Measurements from ENCODE around the gene NCKAP5.

NCKAP5 gene

DNA sequence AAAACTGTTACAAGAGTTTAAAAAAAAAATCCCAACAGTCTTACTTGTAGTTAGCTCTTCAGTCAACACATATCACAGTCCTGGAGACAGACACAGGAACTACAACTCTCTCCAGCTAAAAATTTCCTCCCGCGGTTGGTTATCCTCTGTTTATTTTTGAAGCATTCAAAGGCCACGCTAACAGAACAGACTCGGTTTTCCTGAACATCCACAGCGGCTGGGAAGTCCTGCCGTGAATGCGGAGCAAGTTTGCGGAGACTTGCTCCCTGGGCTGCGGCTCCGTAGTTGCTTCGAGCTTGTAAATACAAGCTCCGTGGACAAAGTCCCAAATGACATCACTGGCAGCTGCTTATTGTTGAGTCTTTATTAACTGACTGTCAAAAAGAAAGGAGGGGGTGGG, at the start of gene NCKAP5:
Gene NCKAP5, minus strand, starts transcription at position 292 of the 400 bp plus-strand sequence. CDS start 50,937 bp downstream, outside the sequence.
- Histone ChIP-seq H3K4me1 (ENCODE audit: control insufficient read depth in 2 of 2, insufficient read depth in 2 of 2, low read length in 2 of 2) (peaks cover 0 to 10% of the 10 kb centered on the region in 2 donors), H3K27ac (ENCODE audit: low read depth in 2 of 2, low read length in 2 of 2) (peak within 1 kb of the TSS; percentile 16 to 56), H3K4me3 (ENCODE audit: low read length in 2 of 2) (peak within 1 kb of the TSS; percentile 33 to 53), H3K9ac (ENCODE audit: low read depth in 1 of 2, low read length in 2 of 2) (peak within 1 kb of the TSS in 1 of 2 donors; percentile 59), H3K36me3 (ENCODE audit: control insufficient read depth in 2 of 2, insufficient read depth in 2 of 2, low read length in 2 of 2) (no peaks in the 10 kb centered on the region), H3K9me3 (ENCODE audit: control insufficient read depth in 2 of 2, low read length in 2 of 2) (no peaks in the 10 kb centered on the region), H3K27me3 (ENCODE audit: control insufficient read depth in 2 of 2, insufficient read depth in 2 of 2, low read length in 2 of 2) (no peaks in the 10 kb centered on the region)

- no peaks in the 10 kb centered on the region for H3K4me1 ChIP-seq (ENCODE audit: control insufficient read depth in 2 of 2, insufficient read depth in 2 of 2, low read length in 2 of 2)
- H3K9me3 ChIP-seq (ENCODE audit: control insufficient read depth in 2 of 2, low read length in 2 of 2): no peaks in the 10 kb centered on the region
- no peaks in the 10 kb centered on the region for H3K36me3 ChIP-seq (ENCODE audit: control insufficient read depth in 2 of 2, insufficient read depth in 2 of 2, low read length in 2 of 2)
- no peaks in the 10 kb centered on the region for H3K27me3 ChIP-seq (ENCODE audit: control insufficient read depth in 2 of 2, insufficient read depth in 2 of 2, low read length in 2 of 2)
- no peak overlapping the region for H3K9ac ChIP-seq (ENCODE audit: low read depth in 1 of 2, low read length in 2 of 2)
- no peak overlapping the region for H3K27ac ChIP-seq (ENCODE audit: low read depth in 2 of 2, low read length in 2 of 2)
- H3K4me3 ChIP-seq (ENCODE audit: low read length in 2 of 2): no peak overlapping the region
Observed at GRCh38 chr2:133609664-133610063, 41.4 kb upstream of the NCKAP5 start.

GRCh38 chr2:133608291-133608690, 40.0 kb upstream of the NCKAP5 start:
- Histone ChIP-seq H3K4me1 (ENCODE audit: control insufficient read depth in 2 of 2, insufficient read depth in 2 of 2, low read length in 2 of 2) (no peaks in the 10 kb centered on the region), H3K9ac (ENCODE audit: low read depth in 1 of 2, low read length in 2 of 2) (no peak overlapping the region), H3K4me3 (ENCODE audit: low read length in 2 of 2) (no peak overlapping the region), H3K9me3 (ENCODE audit: control insufficient read depth in 2 of 2, low read length in 2 of 2) (no peaks in the 10 kb centered on the region), H3K27ac (ENCODE audit: low read depth in 2 of 2, low read length in 2 of 2) (no peak overlapping the region), H3K27me3 (ENCODE audit: control insufficient read depth in 2 of 2, insufficient read depth in 2 of 2, low read length in 2 of 2) (no peaks in the 10 kb centered on the region), H3K36me3 (ENCODE audit: control insufficient read depth in 2 of 2, insufficient read depth in 2 of 2, low read length in 2 of 2) (no peaks in the 10 kb centered on the region)

GRCh38 chr2:133607679-133608078, 39.4 kb upstream of the NCKAP5 start:
- no peaks in the 10 kb centered on the region for H3K27me3 ChIP-seq (ENCODE audit: control insufficient read depth in 2 of 2, insufficient read depth in 2 of 2, low read length in 2 of 2)
- H3K9ac ChIP-seq (ENCODE audit: low read depth in 1 of 2, low read length in 2 of 2): no peak overlapping the region
- H3K4me3 ChIP-seq (ENCODE audit: low read length in 2 of 2): no peak overlapping the region
- no peaks in the 10 kb centered on the region for H3K9me3 ChIP-seq (ENCODE audit: control insufficient read depth in 2 of 2, low read length in 2 of 2)
- no peaks in the 10 kb centered on the region for H3K36me3 ChIP-seq (ENCODE audit: control insufficient read depth in 2 of 2, insufficient read depth in 2 of 2, low read length in 2 of 2)
- H3K4me1 ChIP-seq (ENCODE audit: control insufficient read depth in 2 of 2, insufficient read depth in 2 of 2, low read length in 2 of 2): no peaks in the 10 kb centered on the region
- H3K27ac ChIP-seq (ENCODE audit: low read depth in 2 of 2, low read length in 2 of 2): no peak overlapping the region

- no peak overlapping the region for H3K9ac ChIP-seq (ENCODE audit: low read depth in 1 of 2, low read length in 2 of 2)
- no peaks in the 10 kb centered on the region for H3K36me3 ChIP-seq (ENCODE audit: control insufficient read depth in 2 of 2, insufficient read depth in 2 of 2, low read length in 2 of 2)
- no peaks in the 10 kb centered on the region for H3K4me1 ChIP-seq (ENCODE audit: control insufficient read depth in 2 of 2, insufficient read depth in 2 of 2, low read length in 2 of 2)
- no peaks in the 10 kb centered on the region for H3K27me3 ChIP-seq (ENCODE audit: control insufficient read depth in 2 of 2, insufficient read depth in 2 of 2, low read length in 2 of 2)
- no peaks in the 10 kb centered on the region for H3K9me3 ChIP-seq (ENCODE audit: control insufficient read depth in 2 of 2, low read length in 2 of 2)
- no peak overlapping the region for H3K4me3 ChIP-seq (ENCODE audit: low read length in 2 of 2)
- H3K27ac ChIP-seq (ENCODE audit: low read depth in 2 of 2, low read length in 2 of 2): no peak overlapping the region
Observed at GRCh38 chr2:133606616-133607015, 38.4 kb upstream of the NCKAP5 start.

GRCh38 chr2:133605766-133606137, 37.5 kb upstream of the NCKAP5 start:
- Histone ChIP-seq H3K27ac (ENCODE audit: low read depth in 2 of 2, low read length in 2 of 2) (no peak overlapping the region), H3K27me3 (ENCODE audit: control insufficient read depth in 2 of 2, insufficient read depth in 2 of 2, low read length in 2 of 2) (no peaks in the 10 kb centered on the region), H3K9ac (ENCODE audit: low read depth in 1 of 2, low read length in 2 of 2) (no peak overlapping the region), H3K36me3 (ENCODE audit: control insufficient read depth in 2 of 2, insufficient read depth in 2 of 2, low read length in 2 of 2) (no peaks in the 10 kb centered on the region), H3K4me3 (ENCODE audit: low read length in 2 of 2) (no peak overlapping the region), H3K9me3 (ENCODE audit: control insufficient read depth in 2 of 2, low read length in 2 of 2) (no peaks in the 10 kb centered on the region), H3K4me1 (ENCODE audit: control insufficient read depth in 2 of 2, insufficient read depth in 2 of 2, low read length in 2 of 2) (no peaks in the 10 kb centered on the region)

DNA sequence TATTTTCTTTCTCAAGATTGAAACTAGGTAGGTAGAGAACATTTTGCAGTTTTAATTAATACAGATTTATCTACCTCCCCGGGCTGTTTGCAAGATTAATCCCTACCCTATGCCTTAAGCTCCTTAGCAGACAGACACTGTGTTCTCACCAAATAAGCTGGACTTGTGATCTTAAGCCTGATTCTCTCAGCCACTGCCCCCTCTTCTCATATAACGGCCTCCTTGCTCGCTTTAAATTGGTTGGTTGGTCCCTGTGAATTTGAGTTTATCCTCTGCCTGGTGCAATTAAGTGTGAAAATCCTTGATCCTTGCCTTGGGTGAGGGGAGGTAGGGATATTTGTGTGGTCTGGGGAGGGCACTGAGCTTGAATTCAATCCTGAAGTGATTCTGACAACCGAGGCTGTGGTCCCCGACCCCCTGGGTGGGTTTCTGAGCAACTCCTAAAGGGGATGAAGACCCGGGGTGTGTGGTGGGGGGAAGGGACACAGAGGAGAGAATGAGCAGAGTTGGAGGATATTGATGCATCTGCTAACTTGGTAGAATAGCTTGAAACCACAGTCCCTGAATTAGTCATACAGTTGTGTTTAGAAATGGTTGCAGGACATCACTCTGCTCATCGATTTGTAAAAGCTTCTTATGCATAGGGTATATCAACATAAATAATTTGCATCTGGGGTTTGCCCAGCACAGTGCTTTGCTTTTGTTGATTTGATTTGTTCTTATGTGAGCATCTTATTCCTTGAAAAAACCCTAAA, 36.9 kb upstream of the NCKAP5 start:
- no peak overlapping the region for H3K9ac ChIP-seq (ENCODE audit: low read depth in 1 of 2, low read length in 2 of 2)
- no peak overlapping the region for H3K27ac ChIP-seq (ENCODE audit: low read depth in 2 of 2, low read length in 2 of 2)
- no peaks in the 10 kb centered on the region for H3K36me3 ChIP-seq (ENCODE audit: control insufficient read depth in 2 of 2, insufficient read depth in 2 of 2, low read length in 2 of 2)
- no peaks in the 10 kb centered on the region for H3K27me3 ChIP-seq (ENCODE audit: control insufficient read depth in 2 of 2, insufficient read depth in 2 of 2, low read length in 2 of 2)
- no peaks in the 10 kb centered on the region for H3K4me1 ChIP-seq (ENCODE audit: control insufficient read depth in 2 of 2, insufficient read depth in 2 of 2, low read length in 2 of 2)
- H3K9me3 ChIP-seq (ENCODE audit: control insufficient read depth in 2 of 2, low read length in 2 of 2): no peaks in the 10 kb centered on the region
- no peak overlapping the region for H3K4me3 ChIP-seq (ENCODE audit: low read length in 2 of 2)

- Histone ChIP-seq H3K36me3 (ENCODE audit: control insufficient read depth in 2 of 2, insufficient read depth in 2 of 2, low read length in 2 of 2) (no peaks in the 10 kb centered on the region), H3K4me1 (ENCODE audit: control insufficient read depth in 2 of 2, insufficient read depth in 2 of 2, low read length in 2 of 2) (no peaks in the 10 kb centered on the region), H3K9ac (ENCODE audit: low read depth in 1 of 2, low read length in 2 of 2) (no peak overlapping the region), H3K9me3 (ENCODE audit: control insufficient read depth in 2 of 2, low read length in 2 of 2) (no peaks in the 10 kb centered on the region), H3K27ac (ENCODE audit: low read depth in 2 of 2, low read length in 2 of 2) (no peak overlapping the region), H3K27me3 (ENCODE audit: control insufficient read depth in 2 of 2, insufficient read depth in 2 of 2, low read length in 2 of 2) (no peaks in the 10 kb centered on the region), H3K4me3 (ENCODE audit: low read length in 2 of 2) (no peak overlapping the region)
Observed at GRCh38 chr2:133603109-133603508, 34.8 kb upstream of the NCKAP5 start.

- H3K9ac ChIP-seq (ENCODE audit: low read depth in 1 of 2, low read length in 2 of 2): no peak overlapping the region
- no peak overlapping the region for H3K4me3 ChIP-seq (ENCODE audit: low read length in 2 of 2)
- no peaks in the 10 kb centered on the region for H3K27me3 ChIP-seq (ENCODE audit: control insufficient read depth in 2 of 2, insufficient read depth in 2 of 2, low read length in 2 of 2)
- H3K4me1 ChIP-seq (ENCODE audit: control insufficient read depth in 2 of 2, insufficient read depth in 2 of 2, low read length in 2 of 2): no peaks in the 10 kb centered on the region
- no peaks in the 10 kb centered on the region for H3K36me3 ChIP-seq (ENCODE audit: control insufficient read depth in 2 of 2, insufficient read depth in 2 of 2, low read length in 2 of 2)
- H3K27ac ChIP-seq (ENCODE audit: low read depth in 2 of 2, low read length in 2 of 2): no peak overlapping the region
- H3K9me3 ChIP-seq (ENCODE audit: control insufficient read depth in 2 of 2, low read length in 2 of 2): no peaks in the 10 kb centered on the region
Observed at GRCh38 chr2:133602538-133602937, 34.3 kb upstream of the NCKAP5 start.

DNA sequence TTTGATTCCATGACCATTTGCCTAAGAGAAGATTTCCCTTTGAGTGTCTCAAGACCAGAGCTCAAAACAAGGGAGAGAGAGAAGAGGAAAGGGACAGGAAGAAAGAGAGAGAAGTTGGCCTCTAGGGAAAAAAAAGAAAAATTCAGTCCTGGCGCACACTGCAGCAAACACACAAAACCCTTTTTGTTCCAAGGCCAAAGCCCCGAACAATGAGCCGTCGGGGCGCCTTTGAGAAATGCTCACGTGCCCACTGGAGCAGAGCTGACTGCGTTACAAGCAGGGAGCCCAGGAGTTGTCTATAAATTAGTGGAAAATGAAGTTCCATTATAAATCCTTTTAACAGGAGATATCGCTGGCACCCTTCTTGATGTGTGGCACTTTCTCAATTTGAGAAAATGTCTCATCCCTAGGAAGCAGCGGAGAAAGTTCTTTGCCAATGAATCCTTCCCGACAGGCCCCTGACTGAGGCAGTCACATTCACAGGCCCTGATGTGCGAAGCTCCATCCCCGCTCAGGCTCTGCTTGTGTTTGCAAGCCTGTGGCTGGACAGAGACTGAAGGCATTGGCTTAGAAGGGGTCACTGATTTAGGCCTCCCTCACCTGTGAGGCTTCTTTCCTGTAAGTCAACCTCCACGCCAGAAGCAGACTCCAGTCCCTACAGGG, 32.1 kb upstream of the NCKAP5 start:
- Histone ChIP-seq H3K4me1 (ENCODE audit: control insufficient read depth in 2 of 2, insufficient read depth in 2 of 2, low read length in 2 of 2) (no peaks in the 10 kb centered on the region), H3K27ac (ENCODE audit: low read depth in 2 of 2, low read length in 2 of 2) (no peak overlapping the region), H3K36me3 (ENCODE audit: control insufficient read depth in 2 of 2, insufficient read depth in 2 of 2, low read length in 2 of 2) (no peaks in the 10 kb centered on the region)

More for the DNA sequence above, 32.1 kb upstream of the NCKAP5 start:
- H3K4me3 ChIP-seq (ENCODE audit: low read length in 2 of 2): no peak overlapping the region
- no peaks in the 10 kb centered on the region for H3K27me3 ChIP-seq (ENCODE audit: control insufficient read depth in 2 of 2, insufficient read depth in 2 of 2, low read length in 2 of 2)
- H3K9me3 ChIP-seq (ENCODE audit: control insufficient read depth in 2 of 2, low read length in 2 of 2): no peaks in the 10 kb centered on the region
- no peak overlapping the region for H3K9ac ChIP-seq (ENCODE audit: low read depth in 1 of 2, low read length in 2 of 2)
